Ishikawa (cell line): ENCODE measurements around the gene SLC16A7.

ENCODE experiments used
- CEBPB ChIP-seq: IDR thresholded peaks from 2 replicates; pipeline ENCODE4 v1.6.1; 2012
- CREB1 ChIP-seq: IDR thresholded peaks from 2 replicates; pipeline ENCODE4 v1.6.1; 2012; ENCODE audit warnings: low read depth
- EP300 ChIP-seq: IDR thresholded peaks from 2 replicates; pipeline ENCODE4 v1.6.1; 2012; ENCODE audit warnings: borderline replicate concordance
- FOXM1 ChIP-seq: IDR thresholded peaks from 2 replicates; pipeline ENCODE4 v1.6.1; 2012; ENCODE audit warnings: low read depth, borderline replicate concordance
- TAF1 ChIP-seq: IDR thresholded peaks from 2 replicates; pipeline ENCODE4 v1.6.1; 2012; ENCODE audit warnings: low read depth, mild to moderate bottlenecking
- TEAD4 ChIP-seq: IDR thresholded peaks from 2 replicates; pipeline ENCODE4 v1.6.1; 2012

DNA sequence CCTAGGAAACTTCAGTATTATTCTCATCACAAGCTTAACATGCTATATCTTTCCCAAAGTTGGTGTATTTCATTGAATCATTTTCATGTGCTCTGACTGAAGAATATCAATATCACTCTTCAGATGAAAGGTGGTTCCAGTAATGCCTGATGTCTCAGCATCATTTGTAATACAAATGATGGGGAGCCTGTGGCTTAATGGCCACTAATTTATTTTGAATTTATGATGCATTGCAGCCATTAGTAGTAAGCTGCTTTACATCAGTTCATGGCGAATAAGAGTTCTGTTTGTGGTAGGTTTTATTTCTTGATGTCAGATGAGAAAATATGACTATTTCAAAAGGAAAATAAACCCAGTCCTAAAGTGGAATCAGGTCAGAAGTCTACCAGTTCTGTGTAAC is 139.4 kb downstream of the SLC16A7 start:
- TF ChIP-seq TEAD4 (no peak), CEBPB (no peak), FOXM1 (no peak), TAF1 (no peak), EP300 (no peak), CREB1 (no peak)
